A673 (cell line): ENCODE results near the gene PACS2.

Source experiments
- EZH2 ChIP-seq: fragments of 200-600 bp; sonication (generic); IDR thresholded peaks from 2 replicates; pipeline ENCODE4 v1.6.1; 2017; ENCODE audit warnings: borderline replicate concordance, low read depth, mild to moderate bottlenecking, mixed read lengths, antibody characterized with exemption, low read length; ENCODE audit not compliant: poor library complexity, severe bottlenecking
- TF ChIP-seq, protein P1 (sequence below): fragments of 300-800, 200-600 bp; sonication (generic); conservative IDR thresholded peaks from 2 replicates; pipeline ENCODE4 v1.5.1; 2017; ENCODE audit warnings: low read depth, mild to moderate bottlenecking, antibody characterized with exemption, low read length, moderate library complexity, mixed read lengths

DNA sequence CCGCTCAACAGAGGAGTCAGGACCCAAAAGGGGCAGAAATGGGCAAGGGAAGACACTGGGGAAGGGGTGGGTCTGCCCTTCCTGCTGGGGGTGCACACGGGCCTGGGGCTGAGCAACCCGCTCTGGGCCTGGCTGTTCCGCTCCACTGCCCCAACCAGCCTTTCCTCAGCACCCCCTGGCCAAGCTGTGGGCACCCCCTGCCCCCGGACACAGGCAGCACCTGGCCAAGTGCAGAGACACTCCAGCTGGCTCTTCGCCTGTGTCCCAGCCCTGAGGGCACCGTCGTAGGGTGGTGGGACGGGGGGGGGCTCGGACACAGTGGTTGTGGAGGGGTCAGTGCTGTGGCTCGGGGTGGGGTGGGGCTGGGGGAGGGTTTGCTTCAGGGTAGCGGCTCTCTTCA is 10.3 kb downstream of the PACS2 start:
- TF ChIP-seq, protein P1, sequence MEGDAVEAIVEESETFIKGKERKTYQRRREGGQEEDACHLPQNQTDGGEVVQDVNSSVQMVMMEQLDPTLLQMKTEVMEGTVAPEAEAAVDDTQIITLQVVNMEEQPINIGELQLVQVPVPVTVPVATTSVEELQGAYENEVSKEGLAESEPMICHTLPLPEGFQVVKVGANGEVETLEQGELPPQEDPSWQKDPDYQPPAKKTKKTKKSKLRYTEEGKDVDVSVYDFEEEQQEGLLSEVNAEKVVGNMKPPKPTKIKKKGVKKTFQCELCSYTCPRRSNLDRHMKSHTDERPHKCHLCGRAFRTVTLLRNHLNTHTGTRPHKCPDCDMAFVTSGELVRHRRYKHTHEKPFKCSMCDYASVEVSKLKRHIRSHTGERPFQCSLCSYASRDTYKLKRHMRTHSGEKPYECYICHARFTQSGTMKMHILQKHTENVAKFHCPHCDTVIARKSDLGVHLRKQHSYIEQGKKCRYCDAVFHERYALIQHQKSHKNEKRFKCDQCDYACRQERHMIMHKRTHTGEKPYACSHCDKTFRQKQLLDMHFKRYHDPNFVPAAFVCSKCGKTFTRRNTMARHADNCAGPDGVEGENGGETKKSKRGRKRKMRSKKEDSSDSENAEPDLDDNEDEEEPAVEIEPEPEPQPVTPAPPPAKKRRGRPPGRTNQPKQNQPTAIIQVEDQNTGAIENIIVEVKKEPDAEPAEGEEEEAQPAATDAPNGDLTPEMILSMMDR = no peak
- no peak for TF ChIP-seq EZH2
